A673 (cell line): ENCODE results near the gene ACMSD.

ENCODE experiments used
- CTCF ChIP-seq: fragments of 300-800, 200-600 bp; sonication (generic); conservative IDR thresholded peaks from 2 replicates; pipeline ENCODE4 v1.5.1; 2017; ENCODE audit warnings: low read depth, mild to moderate bottlenecking, antibody characterized with exemption, low read length, moderate library complexity, mixed read lengths
- EZH2 ChIP-seq: fragments of 200-600 bp; sonication (generic); IDR thresholded peaks from 2 replicates; pipeline ENCODE4 v1.6.1; 2017; ENCODE audit warnings: borderline replicate concordance, low read depth, mild to moderate bottlenecking, mixed read lengths, antibody characterized with exemption, low read length; ENCODE audit not compliant: poor library complexity, severe bottlenecking

GRCh38 chr2:134845719-134846118 is 7.3 kb downstream of the ACMSD start:
- no peak for TF ChIP-seq CTCF
- TF ChIP-seq EZH2, result no peak
